WTC11 (cell line): ENCODE measurements around the gene ALDH2.

ENCODE experiments used
- CREM ChIP-seq: sonication (generic); formaldehyde crosslinking; IDR thresholded peaks from 2 replicates; pipeline ENCODE4 v1.8.1; 2022; ENCODE audit warnings: mild to moderate bottlenecking, missing genetic modification reagents, moderate library complexity
- NR3C1 ChIP-seq: sonication (generic); formaldehyde crosslinking; conservative IDR thresholded peaks from 2 replicates; pipeline ENCODE4 v1.8.1; 2023; ENCODE audit warnings: low read depth, mild to moderate bottlenecking, missing genetic modification reagents
- OVOL2 ChIP-seq: fragments of 250-450 bp; sonication (Bioruptor Pico); IDR thresholded peaks from 2 replicates; pipeline ENCODE4 v1.9.0; 2021; ENCODE audit warnings: mild to moderate bottlenecking, borderline replicate concordance
- RELA ChIP-seq: sonication (generic); formaldehyde crosslinking; IDR thresholded peaks from 2 replicates; pipeline ENCODE4 v1.8.1; 2022; ENCODE audit warnings: missing genetic modification reagents, mild to moderate bottlenecking, borderline replicate concordance
- TCF7 ChIP-seq: sonication (generic); formaldehyde crosslinking; IDR thresholded peaks from 2 replicates; pipeline ENCODE4 v1.8.0; 2022; ENCODE audit warnings: mild to moderate bottlenecking, low read depth, missing genetic modification reagents, moderate library complexity
- TEAD1 ChIP-seq: sonication (generic); formaldehyde crosslinking; IDR thresholded peaks from 2 replicates; pipeline ENCODE4 v1.8.0; 2022; ENCODE audit warnings: mild to moderate bottlenecking, missing genetic modification reagents
- ZNF416 ChIP-seq: fragments of 250-450 bp; sonication (Bioruptor Pico); IDR thresholded peaks from 2 replicates; pipeline ENCODE4 v1.9.0; 2021; ENCODE audit warnings: mild to moderate bottlenecking, inconsistent platforms
- TF ChIP-seq, protein P1 (sequence below): fragments of 200-600 bp; IDR thresholded peaks from 2 replicates; pipeline ENCODE4 v1.8.0; 2022; ENCODE audit warnings: antibody characterized with exemption
- TF ChIP-seq, protein P2 (sequence below): sonication (generic); formaldehyde crosslinking; IDR thresholded peaks from 2 replicates; pipeline ENCODE4 v1.8.1; 2023; ENCODE audit warnings: mild to moderate bottlenecking, missing genetic modification reagents, moderate library complexity
- TF ChIP-seq, protein P3 (sequence below): fragments of 250-450 bp; sonication (Bioruptor Pico); IDR thresholded peaks from 2 replicates; pipeline ENCODE4 v2.1.2; 2022; ENCODE audit warnings: mild to moderate bottlenecking, moderate library complexity
- TF ChIP-seq, protein P4 (sequence below): sonication (generic); formaldehyde crosslinking; IDR thresholded peaks from 2 replicates; pipeline ENCODE4 v1.8.0; 2022; ENCODE audit warnings: missing genetic modification reagents
- TF ChIP-seq, protein P5 (sequence below): sonication (generic); formaldehyde crosslinking; conservative IDR thresholded peaks from 2 replicates; pipeline ENCODE4 v1.8.1; 2022; ENCODE audit warnings: mild to moderate bottlenecking, missing genetic modification reagents
- TF ChIP-seq, protein P6 (sequence below): sonication (generic); formaldehyde crosslinking; IDR thresholded peaks from 2 replicates; pipeline ENCODE4 v1.8.1; 2022; ENCODE audit warnings: mild to moderate bottlenecking, moderate library complexity, missing genetic modification reagents
- TF ChIP-seq, protein P7 (sequence below): sonication (generic); formaldehyde crosslinking; IDR thresholded peaks from 2 replicates; pipeline ENCODE4 v1.8.1; 2022; ENCODE audit warnings: low read depth, missing genetic modification reagents, borderline replicate concordance

DNA sequence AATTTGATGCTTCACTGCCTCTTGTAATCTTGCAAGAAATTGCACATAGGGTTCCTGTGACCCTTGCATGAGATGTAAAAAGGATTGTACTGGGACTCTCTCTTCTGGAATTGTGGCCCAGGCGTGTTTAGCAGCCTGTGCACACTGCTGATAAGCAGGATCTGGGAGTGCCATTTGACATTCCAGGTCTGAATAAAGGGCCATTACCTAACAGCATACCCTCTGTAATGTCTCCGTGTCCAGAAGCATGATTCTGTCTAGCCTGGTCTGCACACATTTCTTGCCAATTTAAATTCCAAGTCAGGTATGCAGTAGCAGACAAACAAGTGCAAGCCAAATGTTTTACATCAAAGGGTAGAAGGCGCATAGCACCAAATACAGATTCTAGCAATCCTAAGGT is 57.2 kb downstream of the ALDH2 start:
- TF ChIP-seq, protein P1, sequence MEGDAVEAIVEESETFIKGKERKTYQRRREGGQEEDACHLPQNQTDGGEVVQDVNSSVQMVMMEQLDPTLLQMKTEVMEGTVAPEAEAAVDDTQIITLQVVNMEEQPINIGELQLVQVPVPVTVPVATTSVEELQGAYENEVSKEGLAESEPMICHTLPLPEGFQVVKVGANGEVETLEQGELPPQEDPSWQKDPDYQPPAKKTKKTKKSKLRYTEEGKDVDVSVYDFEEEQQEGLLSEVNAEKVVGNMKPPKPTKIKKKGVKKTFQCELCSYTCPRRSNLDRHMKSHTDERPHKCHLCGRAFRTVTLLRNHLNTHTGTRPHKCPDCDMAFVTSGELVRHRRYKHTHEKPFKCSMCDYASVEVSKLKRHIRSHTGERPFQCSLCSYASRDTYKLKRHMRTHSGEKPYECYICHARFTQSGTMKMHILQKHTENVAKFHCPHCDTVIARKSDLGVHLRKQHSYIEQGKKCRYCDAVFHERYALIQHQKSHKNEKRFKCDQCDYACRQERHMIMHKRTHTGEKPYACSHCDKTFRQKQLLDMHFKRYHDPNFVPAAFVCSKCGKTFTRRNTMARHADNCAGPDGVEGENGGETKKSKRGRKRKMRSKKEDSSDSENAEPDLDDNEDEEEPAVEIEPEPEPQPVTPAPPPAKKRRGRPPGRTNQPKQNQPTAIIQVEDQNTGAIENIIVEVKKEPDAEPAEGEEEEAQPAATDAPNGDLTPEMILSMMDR = no peak
- TF ChIP-seq, protein P2, sequence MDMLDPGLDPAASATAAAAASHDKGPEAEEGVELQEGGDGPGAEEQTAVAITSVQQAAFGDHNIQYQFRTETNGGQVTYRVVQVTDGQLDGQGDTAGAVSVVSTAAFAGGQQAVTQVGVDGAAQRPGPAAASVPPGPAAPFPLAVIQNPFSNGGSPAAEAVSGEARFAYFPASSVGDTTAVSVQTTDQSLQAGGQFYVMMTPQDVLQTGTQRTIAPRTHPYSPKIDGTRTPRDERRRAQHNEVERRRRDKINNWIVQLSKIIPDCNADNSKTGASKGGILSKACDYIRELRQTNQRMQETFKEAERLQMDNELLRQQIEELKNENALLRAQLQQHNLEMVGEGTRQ (CRISPR knock-in tag) = no peak
- no peak for TF ChIP-seq CREM (CRISPR knock-in tag)
- TF ChIP-seq, protein P3, sequence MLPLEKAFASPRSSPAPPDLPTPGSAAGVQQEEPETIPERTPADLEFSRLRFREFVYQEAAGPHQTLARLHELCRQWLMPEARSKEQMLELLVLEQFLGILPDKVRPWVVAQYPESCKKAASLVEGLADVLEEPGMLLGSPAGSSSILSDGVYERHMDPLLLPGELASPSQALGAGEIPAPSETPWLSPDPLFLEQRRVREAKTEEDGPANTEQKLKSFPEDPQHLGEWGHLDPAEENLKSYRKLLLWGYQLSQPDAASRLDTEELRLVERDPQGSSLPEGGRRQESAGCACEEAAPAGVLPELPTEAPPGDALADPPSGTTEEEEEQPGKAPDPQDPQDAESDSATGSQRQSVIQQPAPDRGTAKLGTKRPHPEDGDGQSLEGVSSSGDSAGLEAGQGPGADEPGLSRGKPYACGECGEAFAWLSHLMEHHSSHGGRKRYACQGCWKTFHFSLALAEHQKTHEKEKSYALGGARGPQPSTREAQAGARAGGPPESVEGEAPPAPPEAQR (CRISPR knock-in tag) = no peak
- TF ChIP-seq NR3C1 = no peak
- no peak for TF ChIP-seq TEAD1
- TF ChIP-seq TCF7 (CRISPR knock-in tag) = no peak
- no peak for TF ChIP-seq OVOL2 (CRISPR knock-in tag)
- TF ChIP-seq, protein P4, sequence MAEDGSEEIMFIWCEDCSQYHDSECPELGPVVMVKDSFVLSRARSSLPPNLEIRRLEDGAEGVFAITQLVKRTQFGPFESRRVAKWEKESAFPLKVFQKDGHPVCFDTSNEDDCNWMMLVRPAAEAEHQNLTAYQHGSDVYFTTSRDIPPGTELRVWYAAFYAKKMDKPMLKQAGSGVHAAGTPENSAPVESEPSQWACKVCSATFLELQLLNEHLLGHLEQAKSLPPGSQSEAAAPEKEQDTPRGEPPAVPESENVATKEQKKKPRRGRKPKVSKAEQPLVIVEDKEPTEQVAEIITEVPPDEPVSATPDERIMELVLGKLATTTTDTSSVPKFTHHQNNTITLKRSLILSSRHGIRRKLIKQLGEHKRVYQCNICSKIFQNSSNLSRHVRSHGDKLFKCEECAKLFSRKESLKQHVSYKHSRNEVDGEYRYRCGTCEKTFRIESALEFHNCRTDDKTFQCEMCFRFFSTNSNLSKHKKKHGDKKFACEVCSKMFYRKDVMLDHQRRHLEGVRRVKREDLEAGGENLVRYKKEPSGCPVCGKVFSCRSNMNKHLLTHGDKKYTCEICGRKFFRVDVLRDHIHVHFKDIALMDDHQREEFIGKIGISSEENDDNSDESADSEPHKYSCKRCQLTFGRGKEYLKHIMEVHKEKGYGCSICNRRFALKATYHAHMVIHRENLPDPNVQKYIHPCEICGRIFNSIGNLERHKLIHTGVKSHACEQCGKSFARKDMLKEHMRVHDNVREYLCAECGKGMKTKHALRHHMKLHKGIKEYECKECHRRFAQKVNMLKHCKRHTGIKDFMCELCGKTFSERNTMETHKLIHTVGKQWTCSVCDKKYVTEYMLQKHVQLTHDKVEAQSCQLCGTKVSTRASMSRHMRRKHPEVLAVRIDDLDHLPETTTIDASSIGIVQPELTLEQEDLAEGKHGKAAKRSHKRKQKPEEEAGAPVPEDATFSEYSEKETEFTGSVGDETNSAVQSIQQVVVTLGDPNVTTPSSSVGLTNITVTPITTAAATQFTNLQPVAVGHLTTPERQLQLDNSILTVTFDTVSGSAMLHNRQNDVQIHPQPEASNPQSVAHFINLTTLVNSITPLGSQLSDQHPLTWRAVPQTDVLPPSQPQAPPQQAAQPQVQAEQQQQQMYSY = no peak
- no peak for TF ChIP-seq RELA (CRISPR knock-in tag)
- TF ChIP-seq ZNF416 (CRISPR knock-in tag) = no peak
- TF ChIP-seq, protein P5, sequence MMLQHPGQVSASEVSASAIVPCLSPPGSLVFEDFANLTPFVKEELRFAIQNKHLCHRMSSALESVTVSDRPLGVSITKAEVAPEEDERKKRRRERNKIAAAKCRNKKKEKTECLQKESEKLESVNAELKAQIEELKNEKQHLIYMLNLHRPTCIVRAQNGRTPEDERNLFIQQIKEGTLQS (CRISPR knock-in tag) = no peak
- TF ChIP-seq, protein P6, sequence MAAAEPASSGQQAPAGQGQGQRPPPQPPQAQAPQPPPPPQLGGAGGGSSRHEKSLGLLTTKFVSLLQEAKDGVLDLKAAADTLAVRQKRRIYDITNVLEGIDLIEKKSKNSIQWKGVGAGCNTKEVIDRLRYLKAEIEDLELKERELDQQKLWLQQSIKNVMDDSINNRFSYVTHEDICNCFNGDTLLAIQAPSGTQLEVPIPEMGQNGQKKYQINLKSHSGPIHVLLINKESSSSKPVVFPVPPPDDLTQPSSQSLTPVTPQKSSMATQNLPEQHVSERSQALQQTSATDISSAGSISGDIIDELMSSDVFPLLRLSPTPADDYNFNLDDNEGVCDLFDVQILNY (CRISPR knock-in tag) = no peak
- TF ChIP-seq, protein P7, sequence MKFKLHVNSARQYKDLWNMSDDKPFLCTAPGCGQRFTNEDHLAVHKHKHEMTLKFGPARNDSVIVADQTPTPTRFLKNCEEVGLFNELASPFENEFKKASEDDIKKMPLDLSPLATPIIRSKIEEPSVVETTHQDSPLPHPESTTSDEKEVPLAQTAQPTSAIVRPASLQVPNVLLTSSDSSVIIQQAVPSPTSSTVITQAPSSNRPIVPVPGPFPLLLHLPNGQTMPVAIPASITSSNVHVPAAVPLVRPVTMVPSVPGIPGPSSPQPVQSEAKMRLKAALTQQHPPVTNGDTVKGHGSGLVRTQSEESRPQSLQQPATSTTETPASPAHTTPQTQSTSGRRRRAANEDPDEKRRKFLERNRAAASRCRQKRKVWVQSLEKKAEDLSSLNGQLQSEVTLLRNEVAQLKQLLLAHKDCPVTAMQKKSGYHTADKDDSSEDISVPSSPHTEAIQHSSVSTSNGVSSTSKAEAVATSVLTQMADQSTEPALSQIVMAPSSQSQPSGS = no peak
